ENCODE measurements around the gene EGFR.
A peak's percentile ranks its signal among the peaks of the same experiment; 100 is the strongest.

Gene EGFR

DNA sequence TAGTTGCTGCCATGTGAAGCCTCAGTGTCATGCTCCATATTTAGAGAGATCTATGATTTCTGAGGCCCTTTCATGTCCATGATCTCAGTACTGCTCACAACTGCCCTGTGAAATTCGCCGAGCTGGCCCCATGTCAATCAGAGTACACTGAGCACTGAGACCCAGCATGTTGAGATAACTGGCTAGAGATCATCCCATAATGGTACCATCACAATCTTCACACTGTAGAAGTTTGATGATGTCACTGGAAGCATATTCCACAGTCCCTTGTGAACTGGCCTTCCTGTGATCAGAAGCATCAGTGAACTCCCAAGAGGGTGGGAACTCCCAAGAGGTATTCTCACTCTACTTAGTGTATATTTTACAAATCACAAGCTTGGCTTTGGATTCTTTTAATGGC, 116.0 kb downstream of the EGFR start:
- DNase-seq (ENCODE audit: low spot score) = no peak
- TF ChIP-seq, protein P1, sequence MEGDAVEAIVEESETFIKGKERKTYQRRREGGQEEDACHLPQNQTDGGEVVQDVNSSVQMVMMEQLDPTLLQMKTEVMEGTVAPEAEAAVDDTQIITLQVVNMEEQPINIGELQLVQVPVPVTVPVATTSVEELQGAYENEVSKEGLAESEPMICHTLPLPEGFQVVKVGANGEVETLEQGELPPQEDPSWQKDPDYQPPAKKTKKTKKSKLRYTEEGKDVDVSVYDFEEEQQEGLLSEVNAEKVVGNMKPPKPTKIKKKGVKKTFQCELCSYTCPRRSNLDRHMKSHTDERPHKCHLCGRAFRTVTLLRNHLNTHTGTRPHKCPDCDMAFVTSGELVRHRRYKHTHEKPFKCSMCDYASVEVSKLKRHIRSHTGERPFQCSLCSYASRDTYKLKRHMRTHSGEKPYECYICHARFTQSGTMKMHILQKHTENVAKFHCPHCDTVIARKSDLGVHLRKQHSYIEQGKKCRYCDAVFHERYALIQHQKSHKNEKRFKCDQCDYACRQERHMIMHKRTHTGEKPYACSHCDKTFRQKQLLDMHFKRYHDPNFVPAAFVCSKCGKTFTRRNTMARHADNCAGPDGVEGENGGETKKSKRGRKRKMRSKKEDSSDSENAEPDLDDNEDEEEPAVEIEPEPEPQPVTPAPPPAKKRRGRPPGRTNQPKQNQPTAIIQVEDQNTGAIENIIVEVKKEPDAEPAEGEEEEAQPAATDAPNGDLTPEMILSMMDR (IDR thresholded peaks at IDR 0.05; ENCODE audit: borderline replicate concordance, control extremely low read depth, extremely low read depth, insufficient read depth, missing control alignments) = no peak
- in situ Hi-C loops (cut with MboI; ENCODE audit: low sequenced_read_pairs, unreplicated experiment) = no loop called here

DNA sequence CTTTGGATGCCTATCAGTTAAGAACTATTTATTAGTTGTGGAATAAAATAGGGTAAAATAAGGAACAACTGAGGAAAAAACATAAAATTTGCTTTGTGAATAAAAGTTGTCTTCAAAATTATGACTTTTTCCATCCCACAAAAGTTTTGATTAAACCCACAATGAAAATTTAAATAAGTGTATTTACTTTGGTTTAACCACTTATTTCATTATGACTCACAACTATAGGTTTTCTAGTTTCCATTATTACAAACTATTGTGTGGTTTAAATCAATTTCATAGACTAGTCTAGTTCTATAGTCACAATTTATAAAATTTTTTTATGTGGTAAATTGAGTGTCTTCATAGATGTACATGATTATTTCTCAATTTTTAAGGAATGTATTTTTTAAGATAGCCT, 116.6 kb downstream of the EGFR start:
- TF ChIP-seq, protein P1 (IDR thresholded peaks at IDR 0.05; ENCODE audit: borderline replicate concordance, control extremely low read depth, extremely low read depth, insufficient read depth, missing control alignments) = no peak
- in situ Hi-C loops (cut with MboI; ENCODE audit: low sequenced_read_pairs, unreplicated experiment) = no loop called here

DNA sequence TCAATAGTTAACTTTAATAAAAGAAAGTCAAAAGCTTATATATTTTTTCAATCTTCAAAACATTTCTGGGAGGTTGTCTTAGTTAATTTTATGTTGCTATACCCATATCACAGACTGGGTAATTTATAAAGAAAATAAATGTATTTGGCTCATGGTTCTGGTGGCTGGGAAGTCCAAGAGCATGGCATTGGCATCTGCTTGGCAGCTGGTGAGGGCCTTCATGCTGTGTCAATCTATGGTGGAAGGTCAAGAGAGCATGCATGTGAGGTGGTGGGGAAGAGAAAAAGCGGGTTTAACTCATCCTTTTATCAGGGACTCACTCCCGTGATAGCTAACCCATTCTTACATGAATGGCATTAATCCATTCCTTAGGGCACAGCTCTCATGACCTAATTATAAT, 119.8 kb downstream of the EGFR start:
- TF ChIP-seq, protein P1 (IDR thresholded peaks at IDR 0.05; ENCODE audit: borderline replicate concordance, control extremely low read depth, extremely low read depth, insufficient read depth, missing control alignments) = no peak
- in situ Hi-C loops (cut with MboI; ENCODE audit: low sequenced_read_pairs, unreplicated experiment) = no loop called here
- DNase-seq (ENCODE audit: low spot score) = no peak

More for the DNA sequence above, 116.6 kb downstream of the EGFR start:
- DNase-seq (ENCODE audit: low spot score) = no peak

DNA sequence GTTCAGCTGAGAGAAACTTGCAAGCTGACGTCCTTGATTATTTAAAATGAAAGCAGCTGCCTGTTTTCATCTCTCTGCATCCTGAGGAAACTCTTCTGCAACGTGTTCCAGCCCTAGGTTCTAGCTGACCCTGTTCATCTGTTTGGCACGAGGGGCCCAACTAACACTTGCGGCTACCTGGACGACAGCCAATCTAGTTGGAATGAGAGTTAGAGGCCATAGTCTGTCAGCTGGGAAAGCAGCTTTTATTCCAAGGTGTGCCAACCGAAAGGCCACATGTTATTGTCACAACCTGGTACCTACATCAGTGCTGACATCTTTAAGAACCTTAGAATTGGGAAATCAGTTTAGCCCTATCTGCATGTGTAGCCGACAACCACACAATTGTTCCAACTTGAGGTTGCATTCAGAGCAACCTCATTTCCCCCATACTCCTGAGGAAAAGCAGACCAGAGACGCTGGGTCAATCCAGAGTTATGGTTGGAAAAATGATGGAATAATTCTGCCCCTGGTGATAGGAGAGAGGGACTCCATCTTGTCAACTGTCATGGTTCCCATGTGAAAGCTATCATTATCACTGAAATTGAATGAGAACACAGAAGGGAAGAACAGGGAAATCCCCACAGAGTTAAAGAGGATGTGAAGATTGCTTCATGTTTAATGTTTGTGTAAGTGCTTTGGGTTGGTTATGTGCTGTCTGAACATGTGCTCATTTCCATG, 121.6 kb downstream of the EGFR start:
- TF ChIP-seq, protein P1 (IDR thresholded peaks at IDR 0.05; ENCODE audit: borderline replicate concordance, control extremely low read depth, extremely low read depth, insufficient read depth, missing control alignments) = no peak
- DNase-seq (ENCODE audit: low spot score) = peak; percentile 66
- in situ Hi-C loops (cut with MboI; ENCODE audit: low sequenced_read_pairs, unreplicated experiment) = no loop called here

DNA sequence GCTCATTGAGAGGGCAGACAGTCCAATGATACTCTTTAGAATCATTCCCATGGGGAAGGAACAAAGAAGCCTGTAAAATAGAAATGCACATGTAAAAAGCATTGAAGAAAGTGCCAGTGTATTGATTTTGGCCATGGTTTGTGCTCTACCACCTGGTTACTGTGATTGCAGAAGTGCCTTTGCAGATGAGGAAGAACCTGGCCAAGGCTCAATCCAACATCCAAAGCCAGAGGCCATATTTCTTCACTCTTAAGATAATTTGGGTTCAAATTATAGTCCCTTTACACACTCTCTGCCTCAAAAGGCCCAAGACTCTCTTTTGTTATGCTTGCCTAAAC, 122.1 kb downstream of the EGFR start:
- no peak for DNase-seq (ENCODE audit: low spot score)
- TF ChIP-seq, protein P1 (IDR thresholded peaks at IDR 0.05; ENCODE audit: borderline replicate concordance, control extremely low read depth, extremely low read depth, insufficient read depth, missing control alignments) = no peak
- in situ Hi-C loops (cut with MboI; ENCODE audit: low sequenced_read_pairs, unreplicated experiment) = no loop called here

DNA sequence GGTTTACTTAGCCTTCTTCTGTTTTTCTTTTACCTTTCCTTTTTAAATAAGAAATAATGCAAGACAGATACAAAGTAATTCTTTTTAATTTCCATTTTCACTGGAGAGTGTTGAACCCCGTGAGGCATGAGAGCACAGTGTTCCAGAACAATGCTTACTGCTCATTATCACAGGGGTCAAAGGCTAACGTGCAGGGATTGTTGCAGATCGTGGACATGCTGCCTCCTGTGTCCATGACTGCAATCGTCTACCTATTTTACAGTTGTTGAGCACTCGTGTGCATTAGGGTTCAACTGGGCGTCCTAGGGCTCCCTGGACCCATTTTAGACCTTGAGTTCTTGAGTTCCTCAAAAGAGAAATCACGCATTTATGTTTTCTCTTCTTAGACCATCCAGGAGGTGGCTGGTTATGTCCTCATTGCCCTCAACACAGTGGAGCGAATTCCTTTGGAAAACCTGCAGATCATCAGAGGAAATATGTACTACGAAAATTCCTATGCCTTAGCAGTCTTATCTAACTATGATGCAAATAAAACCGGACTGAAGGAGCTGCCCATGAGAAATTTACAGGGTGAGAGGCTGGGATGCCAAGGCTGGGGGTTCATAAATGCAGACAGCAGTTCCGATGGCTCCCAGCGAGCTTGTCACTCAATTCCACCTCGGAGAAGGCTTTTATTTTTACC, 124.2 kb downstream of the EGFR start:
- TF ChIP-seq, protein P1 (IDR thresholded peaks at IDR 0.05; ENCODE audit: borderline replicate concordance, control extremely low read depth, extremely low read depth, insufficient read depth, missing control alignments) = no peak
- in situ Hi-C loops (cut with MboI; ENCODE audit: low sequenced_read_pairs, unreplicated experiment) = no loop called here

More for the DNA sequence above, 124.2 kb downstream of the EGFR start:
- DNase-seq (ENCODE audit: low spot score) = no peak

All from GM13976 (cell line).